ENCODE measurements around the gene MYH8. TPM values are rescaled to one million over a fixed set of nuclear protein-coding genes. Genes with fewer than 3 reads are reported as not detected.

Gene MYH8
- total and polyA plus RNA-seq, 2 of the 13 experiments (the other 11 are each of a cell fraction or from before 2014, with no cell fraction given): not detected

- intact Hi-C loops (cut with micrococcal nuclease; ENCODE audit: unreplicated experiment): no loop called here
- in situ Hi-C loops (cut with HindIII; ENCODE audit: extremely low pct_ligation_motif_present, low pct_unique_long_range_greater_than_20kb): no loop called here
- FAIRE-seq: no peak
- H3K27me3 ChIP-seq (ENCODE audit: control insufficient read depth in 1 of 2, insufficient read depth in 2 of 2, low read length in 2 of 2): peaks cover 0 to 9% of the 10 kb centered on the region in 2 experiments; a peak in 1 of 5 replicates
- no peak overlapping the region for H3K27ac ChIP-seq (ENCODE audit: extremely low read length, insufficient read depth, low read length)
- no peaks in the 10 kb centered on the region for H3K79me2 ChIP-seq (ENCODE audit: insufficient read depth, low read length)
- no peak overlapping the region for H3K9ac ChIP-seq (ENCODE audit: insufficient read depth, low read depth, low read length)
- CTCF ChIA-PET (ENCODE audit: low intra/inter-chr PET ratio, low total read pairs): no interaction called here
- no peak overlapping the region for H3K4me2 ChIP-seq (ENCODE audit: low read depth, low read length)
- WGBS (ENCODE audit: low lambda C conversion rate): 0% methylated on average over 3 of the region's 3 CpGs
- TF ChIP-seq KDM2A (CRISPR knock-in tag; IDR thresholded peaks at IDR 0.05; ENCODE audit: borderline replicate concordance, low read depth) (no peak), TP53 (CRISPR knock-in tag; conservative IDR thresholded peaks at IDR 0.05) (no peak), SPEN (CRISPR knock-in tag; IDR thresholded peaks at IDR 0.05; ENCODE audit: low read depth) (no peak), NRL (CRISPR knock-in tag; IDR thresholded peaks at IDR 0.05; ENCODE audit: borderline replicate concordance) (no peak), ZNF724P (CRISPR knock-in tag; IDR thresholded peaks at IDR 0.05; ENCODE audit: borderline replicate concordance) (no peak), FOXJ3 (CRISPR knock-in tag; IDR thresholded peaks at IDR 0.05; ENCODE audit: borderline replicate concordance) (no peak), SOX13 (IDR thresholded peaks at IDR 0.05) (no peak), SOX13 (CRISPR knock-in tag; conservative IDR thresholded peaks at IDR 0.05 in 1 of 2, IDR thresholded peaks at IDR 0.05 in 1 of 2) (no peak), ZNF18 (CRISPR knock-in tag; IDR thresholded peaks at IDR 0.05; ENCODE audit: insufficient replicate concordance) (no peak), ZNF282 (IDR thresholded peaks at IDR 0.05; ENCODE audit: partially characterized antibody) (no peak), ZNF335 (CRISPR knock-in tag; IDR thresholded peaks at IDR 0.05) (no peak), SMARCE1 (IDR thresholded peaks at IDR 0.05; ENCODE audit: borderline replicate concordance) (no peak), GLI4 (CRISPR knock-in tag; IDR thresholded peaks at IDR 0.05; ENCODE audit: borderline replicate concordance) (no peak), ISX (CRISPR knock-in tag; conservative IDR thresholded peaks at IDR 0.05) (no peak), SMAD3 (CRISPR knock-in tag; IDR thresholded peaks at IDR 0.05) (no peak), ZNF136 (CRISPR knock-in tag; IDR thresholded peaks at IDR 0.05; ENCODE audit: low read depth) (no peak), PRDM4 (CRISPR knock-in tag; IDR thresholded peaks at IDR 0.05; ENCODE audit: borderline replicate concordance) (no peak)
- TF ChIP-seq, protein P1, sequence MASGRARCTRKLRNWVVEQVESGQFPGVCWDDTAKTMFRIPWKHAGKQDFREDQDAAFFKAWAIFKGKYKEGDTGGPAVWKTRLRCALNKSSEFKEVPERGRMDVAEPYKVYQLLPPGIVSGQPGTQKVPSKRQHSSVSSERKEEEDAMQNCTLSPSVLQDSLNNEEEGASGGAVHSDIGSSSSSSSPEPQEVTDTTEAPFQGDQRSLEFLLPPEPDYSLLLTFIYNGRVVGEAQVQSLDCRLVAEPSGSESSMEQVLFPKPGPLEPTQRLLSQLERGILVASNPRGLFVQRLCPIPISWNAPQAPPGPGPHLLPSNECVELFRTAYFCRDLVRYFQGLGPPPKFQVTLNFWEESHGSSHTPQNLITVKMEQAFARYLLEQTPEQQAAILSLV (CRISPR knock-in tag; IDR thresholded peaks at IDR 0.05; ENCODE audit: borderline replicate concordance): no peak
- ATAC-seq: no peak
- no peaks in the 10 kb centered on the region for H3K36me3 ChIP-seq (replicated peaks in 1 of 2; ENCODE audit: control insufficient read depth in 1 of 2, insufficient read depth in 2 of 2, low read length in 2 of 2)
- POLR2A ChIA-PET: no interaction called here
- H3K4me3 ChIP-seq (replicated peaks in 1 of 3; ENCODE audit: insufficient read depth in 1 of 3, low read depth in 2 of 3, low read length in 3 of 3): no peak overlapping the region
- no peaks in the 10 kb centered on the region for H4K20me1 ChIP-seq (ENCODE audit: insufficient read depth, low read length)
- no peaks in the 10 kb centered on the region for H3K9me3 ChIP-seq (ENCODE audit: low read length)
- H2AFZ ChIP-seq (ENCODE audit: low read length): no peak overlapping the region
- no peaks in the 10 kb centered on the region for H3K4me1 ChIP-seq (ENCODE audit: insufficient read depth, low read length)
- BruUV-seq (replicated peaks): no TSS peak
- DNase-seq (ENCODE audit: low spot score): no peak
Observed at GRCh38 chr17:10368561-10368960, 53.2 kb downstream of the MYH8 start.

All from HepG2 (cell line).